GM21526 (cell line): ENCODE measurements around the gene GNMT.

Experiments
- ATAC-seq: cut with Tn5 transposase; IDR thresholded peaks from one replicate; pipeline ENCODE4 v1.9.1; 2021; ENCODE audit warnings: moderate library complexity; ENCODE audit not compliant: unreplicated experiment, low FRiP score

Gene GNMT

GRCh38 chr6:42960243-42961019 is at the start of gene GNMT:
Gene GNMT, plus strand, starts transcription at chr6:42960754. Its CDS starts 14 bp downstream, at chr6:42960768.
- ATAC-seq, result no peak

- ATAC-seq, result no peak
Observed at GRCh38 chr6:42911171-42912021, 49.2 kb upstream of the GNMT start.

GRCh38 chr6:42914546-42914945 is 46.0 kb upstream of the GNMT start:
- ATAC-seq, result no peak

- ATAC-seq, result no peak
Observed at GRCh38 chr6:42915732-42916131, 44.8 kb upstream of the GNMT start, which contains the start of gene PTCRA. Gene PTCRA, plus strand, starts transcription at chr6:42916053. Its CDS starts 17 bp downstream, at chr6:42916070.

- no peak for ATAC-seq
Observed at GRCh38 chr6:42916288-42916687, 44.3 kb upstream of the GNMT start.

- ATAC-seq, result no peak
Observed at GRCh38 chr6:42921801-42922200, 38.8 kb upstream of the GNMT start.

- ATAC-seq, result no peak
Observed at GRCh38 chr6:42923666-42924065, 36.9 kb upstream of the GNMT start.

GRCh38 chr6:42925248-42925857 is 35.2 kb upstream of the GNMT start:
- no peak for ATAC-seq

GRCh38 chr6:42928986-42929820 is 31.4 kb upstream of the GNMT start, which contains the start of gene CNPY3:
Gene CNPY3, plus strand, starts transcription at chr6:42929480. Its CDS starts 91 bp downstream, at chr6:42929571.
- peak; percentile 63 for ATAC-seq

- peak; percentile 40 for ATAC-seq
Observed at GRCh38 chr6:42929821-42930360, 30.7 kb upstream of the GNMT start.

GRCh38 chr6:42932412-42932811 is 28.1 kb upstream of the GNMT start:
- no peak for ATAC-seq

GRCh38 chr6:42933205-42933604 is 27.3 kb upstream of the GNMT start:
- no peak for ATAC-seq

GRCh38 chr6:42935322-42935721 is 25.2 kb upstream of the GNMT start:
- no peak for ATAC-seq

GRCh38 chr6:42936398-42936797 is 24.2 kb upstream of the GNMT start:
- ATAC-seq, result no peak

GRCh38 chr6:42937548-42938427 is 22.8 kb upstream of the GNMT start:
- ATAC-seq, result no peak

- no peak for ATAC-seq
Observed at GRCh38 chr6:42938428-42938796, 22.1 kb upstream of the GNMT start.

- no peak for ATAC-seq
Observed at GRCh38 chr6:42938987-42939809, 21.4 kb upstream of the GNMT start.

- ATAC-seq, result no peak
Observed at GRCh38 chr6:42939810-42940167, 20.8 kb upstream of the GNMT start.
